GM21737 (cell line): Measurements from ENCODE around the gene PI4KA.
"Not testable (repeated sequence)": the region's sequence is repeated elsewhere in the genome, so short reads cannot be mapped to it uniquely, and the experiment has no call there.

Experiments
- ATAC-seq: cut with Tn5 transposase; IDR thresholded peaks from one replicate; pipeline ENCODE4 v1.9.1; 2021; ENCODE audit warnings: mild to moderate bottlenecking, moderate library complexity; ENCODE audit not compliant: unreplicated experiment

PI4KA gene

GRCh38 chr22:20779014-20779817 lies 79.4 kb downstream of the PI4KA start:
- no peak for ATAC-seq

DNA sequence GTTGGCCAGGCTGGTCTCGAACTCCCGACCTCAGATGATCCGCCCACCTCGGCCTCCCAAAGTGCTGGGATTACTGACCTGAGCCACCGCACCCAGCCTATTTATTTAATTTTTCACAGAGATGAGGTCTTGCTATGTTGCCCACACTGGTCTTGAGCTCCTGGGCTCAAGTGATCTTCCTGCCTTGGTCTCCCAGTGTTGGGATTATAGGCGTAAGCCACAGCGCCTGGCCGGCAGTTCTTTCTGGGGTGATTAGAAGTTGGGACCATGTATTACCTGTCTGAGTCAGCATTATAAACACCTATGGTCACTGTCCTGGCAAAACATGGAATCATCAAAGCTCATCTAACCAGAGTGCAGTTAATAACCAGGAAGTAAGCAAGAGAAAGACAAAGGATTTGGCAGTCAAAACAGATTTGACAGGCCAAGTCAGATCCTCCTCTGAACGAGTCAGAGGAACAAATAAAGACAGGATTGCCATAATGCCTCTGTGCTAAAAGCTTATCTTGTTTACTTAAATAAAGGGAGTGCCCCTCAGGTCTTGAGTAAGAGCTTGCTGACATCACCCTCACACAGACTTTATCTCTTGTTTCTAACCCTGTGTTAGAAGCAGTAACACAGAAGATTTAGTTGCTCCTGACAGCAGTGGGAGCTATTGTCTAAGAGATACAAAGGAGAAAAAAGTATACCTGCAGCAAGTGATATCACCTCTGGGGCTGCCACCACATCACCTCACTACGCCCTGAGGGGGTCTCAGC lies 81.0 kb downstream of the PI4KA start:
- ATAC-seq = no peak

DNA sequence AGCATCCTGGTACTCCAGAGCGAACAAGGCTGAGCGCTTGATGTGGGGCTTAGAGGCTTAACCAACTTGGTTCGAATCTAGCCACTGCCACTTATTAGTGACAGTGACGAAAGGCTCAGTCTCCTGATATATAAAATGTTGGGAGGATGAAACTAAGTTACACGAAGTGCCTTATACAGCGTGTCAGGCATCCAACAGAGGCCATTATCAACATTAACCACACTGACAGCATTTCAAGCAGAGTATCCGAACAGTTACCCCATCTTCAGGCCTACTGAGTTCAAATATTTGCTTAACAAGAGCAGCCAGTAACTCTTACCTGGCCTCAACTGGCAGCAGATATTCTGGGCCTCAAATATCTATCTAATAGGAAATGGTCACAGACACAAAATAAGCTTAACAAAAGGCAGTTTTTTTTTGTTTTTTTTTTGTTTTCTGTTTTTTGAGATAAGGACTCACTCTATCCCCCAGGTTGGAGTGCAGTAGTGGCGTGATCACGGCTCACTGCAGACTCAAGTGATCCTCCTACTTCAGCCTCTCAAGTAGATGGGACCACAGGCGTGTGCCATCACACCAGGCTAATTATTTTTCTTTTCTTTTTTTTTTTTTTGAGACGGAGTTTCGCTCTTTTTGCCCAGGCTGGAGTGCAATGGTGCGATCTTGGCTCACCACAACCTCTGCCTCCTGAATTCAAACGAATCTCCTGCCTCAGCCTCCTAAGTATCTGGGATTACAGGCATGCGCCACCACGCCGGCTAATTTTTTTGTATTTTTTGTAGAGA lies 81.8 kb downstream of the PI4KA start:
- no peak for ATAC-seq

GRCh38 chr22:20775342-20775895 lies 83.2 kb downstream of the PI4KA start:
- no peak for ATAC-seq

- no peak for ATAC-seq
These were observed 83.7 kb downstream of the PI4KA start for GRCh38 chr22:20774882-20775281.

DNA sequence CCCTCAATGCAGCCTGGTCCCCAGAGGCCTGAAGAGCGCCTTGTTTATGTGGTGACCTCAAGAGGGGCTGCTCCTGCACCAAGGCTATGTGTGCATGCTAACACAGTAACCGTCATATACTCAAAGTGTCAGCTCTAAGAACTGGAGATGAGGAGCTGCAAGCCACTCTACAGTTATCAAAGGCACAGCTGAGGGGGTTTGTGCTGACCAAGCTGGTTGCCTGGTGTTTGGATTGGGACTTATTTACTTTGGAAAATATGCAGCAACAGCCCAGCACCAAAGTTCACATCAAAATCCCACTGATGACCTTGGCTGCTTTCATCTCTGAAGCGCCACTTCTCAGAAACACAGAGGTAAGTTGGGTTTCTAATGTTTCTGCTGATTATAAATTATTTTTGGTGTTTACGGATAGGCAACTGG lies 84.8 kb downstream of the PI4KA start, which contains the start of gene SERPIND1:
TSS of gene SERPIND1 (plus strand) at position 321 of the 420 bp plus-strand sequence. CDS start 5,200 bp downstream, outside the sequence.
- ATAC-seq = no peak

DNA sequence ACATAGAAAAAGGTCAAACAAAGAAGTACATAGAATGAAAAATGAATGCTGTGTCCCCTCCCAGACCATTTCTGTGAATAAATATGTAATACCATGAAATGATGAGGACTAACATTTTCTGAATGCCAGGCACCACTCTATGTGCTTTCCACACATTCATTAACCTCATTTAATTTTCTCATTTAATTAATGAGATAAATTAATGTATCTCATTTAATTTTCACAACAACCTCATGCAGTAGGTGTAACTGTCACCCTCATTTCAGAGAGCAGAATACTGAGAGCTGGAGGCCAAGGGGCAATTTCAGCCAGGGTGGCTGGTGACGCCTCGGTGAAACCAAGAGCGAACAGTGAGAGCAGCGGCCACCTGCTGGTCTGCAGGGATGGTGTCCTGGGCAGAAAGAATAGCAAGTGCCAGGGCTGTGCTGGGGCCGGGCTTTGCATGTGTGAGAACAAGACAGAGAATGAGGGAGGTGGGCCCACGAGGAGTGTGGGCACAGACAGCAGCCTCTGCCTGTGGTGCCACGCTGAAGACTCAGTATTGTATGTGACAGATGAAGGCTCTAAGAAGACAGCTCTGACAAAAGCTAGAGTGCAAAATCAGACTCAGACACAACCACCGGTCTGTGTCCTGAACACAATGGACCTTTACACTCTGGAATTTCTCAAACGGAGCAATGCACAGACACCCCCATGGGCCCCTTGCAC lies 86.5 kb downstream of the PI4KA start:
- ATAC-seq = no peak

GRCh38 chr22:20769496-20769826 lies 89.2 kb downstream of the PI4KA start:
- ATAC-seq = not testable (repeated sequence)

GRCh38 chr22:20766530-20766929 lies 92.1 kb downstream of the PI4KA start:
- ATAC-seq = no peak

DNA sequence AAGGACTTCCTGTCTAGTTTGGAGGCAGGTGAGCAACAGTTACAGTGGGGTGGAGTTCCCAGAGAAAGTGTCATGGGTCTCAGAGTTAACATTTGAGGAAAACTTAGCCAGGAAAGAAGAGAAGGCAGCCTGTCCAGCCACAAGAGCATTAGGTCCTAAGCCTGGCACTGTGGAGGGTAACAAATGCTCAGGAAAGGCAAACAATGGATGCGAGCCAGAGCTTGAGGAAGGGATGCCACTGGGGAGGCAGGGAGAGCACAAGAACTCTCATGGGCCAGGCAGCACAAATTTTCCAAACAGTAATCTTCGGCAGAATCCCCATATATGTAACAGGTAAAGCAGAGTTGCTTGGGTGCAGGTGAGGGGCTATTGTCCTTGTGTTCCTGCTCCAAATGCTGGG lies 92.7 kb downstream of the PI4KA start:
- no peak for ATAC-seq

- ATAC-seq = no peak
These were observed 93.9 kb downstream of the PI4KA start for GRCh38 chr22:20764729-20765128.

- no peak for ATAC-seq
These were observed 94.2 kb downstream of the PI4KA start for GRCh38 chr22:20764471-20764720.

DNA sequence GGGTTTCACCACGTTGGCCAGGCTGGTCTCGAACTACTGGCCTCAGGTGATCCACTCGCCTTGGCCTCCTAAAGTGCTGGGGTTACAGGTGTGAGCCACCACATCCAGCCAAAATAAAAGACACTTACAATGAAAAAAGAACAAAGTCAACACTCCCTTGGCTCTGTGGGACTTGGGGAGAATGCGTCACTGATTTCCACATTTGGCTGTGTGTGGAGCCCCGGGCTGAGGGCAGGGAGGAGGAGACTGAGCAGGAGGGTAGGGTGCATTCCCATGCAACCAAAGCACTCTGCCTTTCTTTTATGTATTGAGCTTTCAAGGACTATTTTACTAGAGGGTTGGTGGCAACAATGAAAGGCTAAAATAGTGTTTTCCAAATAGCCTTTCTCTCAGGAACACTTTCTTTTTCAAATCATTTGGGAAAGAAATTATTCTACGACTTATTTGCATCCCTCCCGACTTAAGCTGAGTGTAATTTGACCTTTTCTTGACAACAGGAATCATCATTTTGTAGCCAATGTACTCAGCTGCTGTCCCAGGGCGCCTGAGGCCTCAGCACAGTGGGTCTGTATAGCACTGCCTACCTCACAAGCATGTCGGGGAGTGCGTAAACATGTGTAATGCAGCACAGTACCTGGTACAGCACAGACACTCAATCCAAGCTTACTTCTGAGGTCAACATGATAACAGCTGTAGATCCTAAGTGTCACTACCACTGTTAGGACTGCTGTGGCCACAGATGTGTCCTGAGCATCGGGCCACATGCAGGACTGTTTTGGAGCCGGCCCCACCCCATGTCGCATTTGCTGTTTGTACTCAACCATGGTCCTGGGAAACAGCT lies 94.8 kb downstream of the PI4KA start:
- ATAC-seq = no peak

DNA sequence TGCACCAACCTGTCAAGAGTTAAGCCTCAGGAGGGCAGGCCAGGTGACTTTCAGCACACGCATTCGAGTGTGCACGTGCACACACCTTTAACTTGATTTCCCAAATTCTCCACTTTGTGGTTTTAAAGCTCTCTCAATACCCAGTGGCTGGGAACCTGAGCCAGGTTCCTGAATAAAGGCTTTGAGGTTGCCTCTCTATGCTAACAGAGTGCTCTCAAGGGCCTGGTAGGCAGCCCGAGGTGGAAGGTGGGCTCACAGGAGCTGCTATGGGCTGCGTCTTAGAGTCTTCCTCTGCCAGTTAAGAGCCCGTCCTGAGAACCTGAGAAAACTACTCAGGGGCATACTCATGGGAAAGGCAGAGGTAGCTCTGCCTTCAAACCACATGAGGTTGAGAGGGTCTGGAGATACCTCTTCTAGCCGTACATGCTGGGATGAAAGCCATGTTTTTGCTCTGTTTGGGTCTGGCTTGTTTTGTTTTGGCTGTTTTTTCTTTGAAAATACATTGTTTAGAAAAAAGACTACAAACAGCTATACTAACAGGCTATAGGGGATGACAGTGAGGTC lies 96.3 kb downstream of the PI4KA start:
- no peak for ATAC-seq

- no peak for ATAC-seq
These were observed 97.1 kb downstream of the PI4KA start for GRCh38 chr22:20761536-20761935.

GRCh38 chr22:20760084-20760483 lies 98.5 kb downstream of the PI4KA start:
- no peak for ATAC-seq

GRCh38 chr22:20758688-20759087 lies 99.9 kb downstream of the PI4KA start:
- ATAC-seq = no peak

GRCh38 chr22:20756846-20757245 lies 101.8 kb downstream of the PI4KA start:
- ATAC-seq = no peak

- no peak for ATAC-seq
These were observed 105.7 kb downstream of the PI4KA start for GRCh38 chr22:20752873-20753272.
